DND-41 (cell line): Measurements from ENCODE around the gene RAD18.

ENCODE experiments used
- EZH2 ChIP-seq: IDR thresholded peaks from 3 replicates; pipeline ENCODE4 v1.6.1; 2012; ENCODE audit warnings: borderline replicate concordance, low read depth, mild to moderate bottlenecking, moderate library complexity, low read length, inconsistent platforms; ENCODE audit not compliant: severe bottlenecking
- TF ChIP-seq, protein P1 (sequence below): IDR thresholded peaks from 2 replicates; pipeline ENCODE4 v1.5.1; 2012; ENCODE audit warnings: borderline replicate concordance, low read length, moderate library complexity, mild to moderate bottlenecking; ENCODE audit not compliant: poor library complexity, severe bottlenecking; ENCODE audit errors: extremely low read depth

DNA sequence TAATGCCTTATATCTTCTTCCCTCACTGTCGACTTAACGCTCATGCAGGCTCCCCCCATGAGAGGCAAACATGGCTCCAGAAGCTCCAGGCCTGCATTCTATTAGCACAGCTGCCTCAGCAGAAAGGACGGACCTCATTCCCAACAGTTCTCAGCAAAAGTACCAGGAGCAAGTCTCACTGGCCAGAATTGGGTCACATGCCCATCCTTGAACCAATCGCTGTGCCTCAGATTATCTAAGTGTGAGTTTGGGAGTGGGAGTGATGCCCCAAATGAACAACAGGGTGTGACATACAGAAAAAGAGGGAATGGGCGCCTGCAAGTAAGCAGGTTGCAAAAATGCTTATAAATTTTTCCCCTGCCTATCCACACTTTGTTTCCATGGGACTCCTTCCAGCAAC, 4.3 kb upstream of the RAD18 start:
- TF ChIP-seq, protein P1, sequence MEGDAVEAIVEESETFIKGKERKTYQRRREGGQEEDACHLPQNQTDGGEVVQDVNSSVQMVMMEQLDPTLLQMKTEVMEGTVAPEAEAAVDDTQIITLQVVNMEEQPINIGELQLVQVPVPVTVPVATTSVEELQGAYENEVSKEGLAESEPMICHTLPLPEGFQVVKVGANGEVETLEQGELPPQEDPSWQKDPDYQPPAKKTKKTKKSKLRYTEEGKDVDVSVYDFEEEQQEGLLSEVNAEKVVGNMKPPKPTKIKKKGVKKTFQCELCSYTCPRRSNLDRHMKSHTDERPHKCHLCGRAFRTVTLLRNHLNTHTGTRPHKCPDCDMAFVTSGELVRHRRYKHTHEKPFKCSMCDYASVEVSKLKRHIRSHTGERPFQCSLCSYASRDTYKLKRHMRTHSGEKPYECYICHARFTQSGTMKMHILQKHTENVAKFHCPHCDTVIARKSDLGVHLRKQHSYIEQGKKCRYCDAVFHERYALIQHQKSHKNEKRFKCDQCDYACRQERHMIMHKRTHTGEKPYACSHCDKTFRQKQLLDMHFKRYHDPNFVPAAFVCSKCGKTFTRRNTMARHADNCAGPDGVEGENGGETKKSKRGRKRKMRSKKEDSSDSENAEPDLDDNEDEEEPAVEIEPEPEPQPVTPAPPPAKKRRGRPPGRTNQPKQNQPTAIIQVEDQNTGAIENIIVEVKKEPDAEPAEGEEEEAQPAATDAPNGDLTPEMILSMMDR: no peak
- TF ChIP-seq EZH2: no peak
